GM10266 (cell line): ENCODE results near the gene RBP2.

Experiments used
- DNase-seq: peaks from one replicate; pipeline ENCODE4 v3.0.0; 2012; ENCODE audit errors: extremely low spot score
- CTCF ChIP-seq: IDR thresholded peaks from 2 replicates; pipeline ENCODE4 v1.5.1; 2012; ENCODE audit warnings: mild to moderate bottlenecking, low read depth; ENCODE audit not compliant: control insufficient read depth, insufficient read depth; ENCODE audit errors: missing control alignments

Gene RBP2

GRCh38 chr3:139457066-139457465, 19.2 kb downstream of the RBP2 start:
- no peak for DNase-seq
- TF ChIP-seq CTCF: no peak

- no peak for DNase-seq
- TF ChIP-seq CTCF: no peak
Observed at GRCh38 chr3:139456386-139456785, 19.9 kb downstream of the RBP2 start.

DNA sequence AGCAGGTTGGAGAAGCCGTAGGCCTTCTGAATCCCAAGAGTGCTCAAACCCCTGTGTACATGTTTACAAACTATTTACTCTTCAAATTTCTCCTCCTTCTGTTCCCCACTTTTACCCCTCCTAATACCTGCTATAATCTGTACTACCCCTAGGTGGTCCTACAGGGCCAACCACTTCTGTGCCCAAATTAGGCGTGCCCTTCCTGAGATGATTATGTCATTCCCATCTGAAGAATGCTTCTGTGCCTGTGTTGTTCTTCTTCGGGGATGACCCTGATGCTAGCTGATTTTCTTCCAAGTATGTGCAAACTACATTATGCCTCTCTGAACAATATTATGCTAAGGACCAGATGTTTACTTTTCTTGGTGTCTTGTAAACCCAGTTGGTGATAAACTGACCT, 20.5 kb downstream of the RBP2 start:
- TF ChIP-seq CTCF: no peak
- DNase-seq: no peak

DNA sequence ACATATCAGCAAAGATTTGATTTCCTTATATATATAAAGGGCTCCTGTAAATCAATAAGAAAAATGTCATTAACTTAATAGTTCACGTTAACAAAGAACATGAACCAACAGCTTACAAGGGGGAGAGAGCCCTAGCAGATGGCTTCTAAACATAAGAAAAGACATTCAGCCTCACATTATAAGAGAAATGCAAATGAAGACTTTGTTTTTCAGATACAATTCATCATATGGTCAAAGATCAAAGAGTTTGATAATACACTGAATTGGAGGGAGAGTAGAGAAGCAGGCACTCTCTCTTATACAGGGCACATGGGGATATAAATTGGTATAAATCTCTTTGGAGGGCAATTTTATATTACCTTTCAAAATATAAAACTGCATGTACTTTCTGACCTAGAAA, 21.1 kb downstream of the RBP2 start:
- DNase-seq: no peak
- TF ChIP-seq CTCF: no peak

DNA sequence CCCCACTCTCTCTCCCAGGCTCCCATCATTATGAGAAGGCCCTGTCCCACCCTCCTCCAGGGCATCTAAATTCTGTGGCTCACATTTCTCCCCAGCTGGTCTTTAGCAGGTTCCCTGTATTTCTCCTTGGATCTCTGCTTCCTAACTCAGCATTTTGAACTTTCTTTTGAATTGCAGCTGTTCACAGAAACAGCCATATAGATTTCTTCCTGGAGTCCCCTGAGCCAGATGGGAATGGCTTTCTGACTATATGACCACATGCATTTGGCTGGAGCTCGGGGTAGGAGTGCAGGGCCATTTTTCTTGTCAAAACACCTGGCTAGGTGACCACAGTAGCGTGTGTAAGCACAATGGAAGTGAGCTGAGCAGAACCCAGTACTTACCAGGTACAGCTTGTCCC, 22.0 kb downstream of the RBP2 start:
- DNase-seq: no peak
- TF ChIP-seq CTCF: no peak

GRCh38 chr3:139450159-139450558, 26.2 kb downstream of the RBP2 start:
- TF ChIP-seq CTCF: no peak
- no peak for DNase-seq

DNA sequence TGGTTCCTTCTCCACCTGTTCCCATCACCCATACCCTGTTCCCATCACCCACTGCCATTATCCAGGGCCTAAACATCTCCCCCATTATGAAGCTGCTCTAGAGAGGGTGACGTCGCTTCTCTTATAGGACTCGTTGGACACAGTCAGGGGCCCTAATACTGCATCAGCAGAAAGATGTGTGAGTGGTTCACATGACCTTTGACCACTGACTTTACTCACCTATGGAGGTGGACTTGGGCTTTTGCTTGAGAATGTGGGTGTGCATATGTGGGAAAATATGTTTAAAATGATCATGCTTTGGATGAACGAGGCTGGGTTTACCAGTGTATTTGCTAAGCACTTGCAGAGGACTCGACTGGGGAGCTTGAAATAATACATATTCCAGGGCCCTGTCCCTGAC, 26.8 kb downstream of the RBP2 start:
- no peak for DNase-seq
- no peak for TF ChIP-seq CTCF

- no peak for TF ChIP-seq CTCF
- no peak for DNase-seq
Observed at GRCh38 chr3:139448104-139448503, 28.2 kb downstream of the RBP2 start.
